OCI-LY7 (cell line): ENCODE results near the gene ARHGAP24. TPM values are rescaled to one million over a fixed set of nuclear protein-coding genes. Genes with fewer than 3 reads are reported as not detected.

Experiments used
- BruUV-seq: library from RNA; stranded (reverse); fragments of 400-500 nt; replicated peaks from 2 replicates; lab custom pipeline; 2021; lab: Mats Ljungman, UMichigan
- CTCF ChIA-PET: fragments of 300-600 bp; sonication (Branson Sonifier 250); formaldehyde crosslinking; loops from one replicate; lab custom pipeline; 2022; ENCODE audit warnings: antibody characterized with exemption; ENCODE audit not compliant: unreplicated experiment; lab: Charles Lee
- POLR2A ChIA-PET: fragments of 300-600 bp; sonication (Branson Sonifier 250); formaldehyde crosslinking; loops from one replicate; lab custom pipeline; 2022; ENCODE audit warnings: antibody characterized with exemption; lab: Charles Lee
- DNase-seq: peaks from one replicate; pipeline ENCODE4 v3.0.0-alpha.2; 2015; ENCODE audit warnings: low spot score
- H2AFZ ChIP-seq: fragments of 200-600 bp; sonication (generic), shearing (Covaris generic); 2 replicates; pipeline ENCODE4 v1.6.1; 2014; ENCODE audit warnings: mild to moderate bottlenecking, antibody characterized with exemption, low read length, moderate library complexity
- H3K27ac ChIP-seq: fragments of 200-600 bp; sonication (generic); 2 replicates; pipeline ENCODE4 v1.5.1; 2014; ENCODE audit warnings: mixed run types, low read depth, mild to moderate bottlenecking, moderate library complexity, low read length, inconsistent platforms; ENCODE audit not compliant: poor library complexity, severe bottlenecking
- H3K36me3 ChIP-seq: fragments of 200-600 bp; sonication (generic); 2 replicates; pipeline ENCODE4 v1.6.1; 2014; ENCODE audit warnings: mild to moderate bottlenecking, antibody characterized with exemption, low read length, moderate library complexity, mixed read lengths; ENCODE audit not compliant: insufficient read depth
- H3K4me1 ChIP-seq: fragments of 200-600 bp; sonication (generic); 2 replicates; pipeline ENCODE4 v1.5.1; 2014; ENCODE audit warnings: mild to moderate bottlenecking, low read length; ENCODE audit not compliant: insufficient read depth, poor library complexity, severe bottlenecking
- H3K4me2 ChIP-seq: fragments of 200-600 bp; sonication (generic); 2 replicates; pipeline ENCODE4 v1.6.1; 2014; ENCODE audit warnings: mild to moderate bottlenecking, low read length
- H3K4me3 ChIP-seq: fragments of 200-600 bp; sonication (generic); 2 replicates; pipeline ENCODE4 v1.5.1; 2014; ENCODE audit warnings: mild to moderate bottlenecking, low read depth, low read length; ENCODE audit not compliant: poor library complexity, severe bottlenecking
- H3K79me2 ChIP-seq: fragments of 200-600 bp; sonication (generic); 2 replicates; pipeline ENCODE4 v1.6.1; 2016; ENCODE audit warnings: low read depth, mild to moderate bottlenecking, low read length, moderate library complexity, mixed read lengths; ENCODE audit not compliant: insufficient read depth
- H3K9me2 ChIP-seq: fragments of 200-600 bp; sonication (generic); 2 replicates; pipeline ENCODE4 v1.6.1; 2016; ENCODE audit warnings: mild to moderate bottlenecking, low read length, mixed read lengths; ENCODE audit not compliant: insufficient read depth
- H3K9me3 ChIP-seq: fragments of 200-600 bp; sonication (generic); 2 replicates; pipeline ENCODE4 v1.6.1; 2014; ENCODE audit warnings: mild to moderate bottlenecking, mixed run types, low read length, mixed read lengths
- H4K20me1 ChIP-seq: fragments of 200-600 bp; sonication (generic); 2 replicates; pipeline ENCODE4 v1.6.1; 2014; ENCODE audit warnings: mild to moderate bottlenecking, antibody characterized with exemption, low read length, moderate library complexity, mixed read lengths; ENCODE audit not compliant: insufficient read depth
- CTCF ChIP-seq: fragments of 200-600 bp; sonication (generic); conservative IDR thresholded peaks from 2 replicates; pipeline ENCODE4 v1.5.1; 2014; ENCODE audit warnings: mild to moderate bottlenecking, antibody characterized with exemption, low read length, moderate library complexity, mixed read lengths
- EZH2phosphoT487 ChIP-seq: fragments of 200-600 bp; sonication (generic); IDR thresholded peaks from 2 replicates; pipeline ENCODE4 v1.6.1; 2018; ENCODE audit warnings: low read depth, borderline replicate concordance, mild to moderate bottlenecking, mixed run types, antibody characterized with exemption, low read length, moderate library complexity, mixed read lengths
- intact Hi-C: fragments of 100-400 bp; cut with micrococcal nuclease; formaldehyde crosslinking; loops from one replicate; pipeline ENCODE4 v1.10.0; 2022; ENCODE audit not compliant: unreplicated experiment
- total RNA-seq, 2 experiments: library from RNA; depleted of rRNA in 1 of 2; stranded (reverse); fragments of >200 nt in 1 of 2; shearing (Covaris generic) in 1 of 2; gene quantifications; 2 replicates each; pipeline ENCODE4 v1.2.3, GENCODE V29; 2014 to 2022

ARHGAP24 gene
- total RNA-seq, 2 experiments from 2014 or later = 0.88 to 4.4 TPM

DNA sequence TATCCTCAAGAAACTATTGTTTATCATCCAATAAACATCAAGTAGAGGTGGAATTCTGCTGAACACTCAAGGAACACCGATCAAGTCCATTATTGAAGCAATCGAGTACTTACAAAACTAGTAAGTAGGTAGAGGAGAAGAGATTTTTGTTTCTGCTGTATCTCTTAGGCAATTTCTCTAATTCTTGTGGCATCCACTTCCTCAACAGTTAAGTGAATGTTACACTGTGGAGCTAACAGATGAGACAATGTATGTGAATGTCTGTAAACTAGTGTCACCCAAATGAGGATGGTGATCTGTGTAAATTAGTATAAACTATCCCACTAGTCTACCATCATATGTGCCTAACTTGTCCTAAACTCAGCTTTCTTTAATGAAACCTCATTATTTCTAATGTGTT lies 261.6 kb downstream of the ARHGAP24 start:
- H2AFZ ChIP-seq = peak overlapping the region; percentile 23; the same call in 1 of the 2 replicates
- DNase-seq = no peak
- no peak overlapping the region for H3K4me2 ChIP-seq
- no peaks in the 10 kb centered on the region for H3K9me3 ChIP-seq
- no peak overlapping the region for H3K4me3 ChIP-seq
- no peaks in the 10 kb centered on the region for H3K79me2 ChIP-seq
- no TSS peak for BruUV-seq
- no peak for TF ChIP-seq CTCF
- TF ChIP-seq EZH2phosphoT487 = no peak
- peaks cover 26% of the 10 kb centered on the region for H3K4me1 ChIP-seq
- CTCF ChIA-PET = no interaction called here
- intact Hi-C loops = no loop called here
- no peak overlapping the region for H3K27ac ChIP-seq
- POLR2A ChIA-PET = interaction anchor here (1.1 to 2.8 kb wide), 3 partner anchors 8 to 22 kb away, joined by 5 to 7 read pairs (median 5); no protein-coding TSS in a partner anchor
- no peaks in the 10 kb centered on the region for H4K20me1 ChIP-seq
- no peaks in the 10 kb centered on the region for H3K9me2 ChIP-seq
- H3K36me3 ChIP-seq = no peaks in the 10 kb centered on the region

DNA sequence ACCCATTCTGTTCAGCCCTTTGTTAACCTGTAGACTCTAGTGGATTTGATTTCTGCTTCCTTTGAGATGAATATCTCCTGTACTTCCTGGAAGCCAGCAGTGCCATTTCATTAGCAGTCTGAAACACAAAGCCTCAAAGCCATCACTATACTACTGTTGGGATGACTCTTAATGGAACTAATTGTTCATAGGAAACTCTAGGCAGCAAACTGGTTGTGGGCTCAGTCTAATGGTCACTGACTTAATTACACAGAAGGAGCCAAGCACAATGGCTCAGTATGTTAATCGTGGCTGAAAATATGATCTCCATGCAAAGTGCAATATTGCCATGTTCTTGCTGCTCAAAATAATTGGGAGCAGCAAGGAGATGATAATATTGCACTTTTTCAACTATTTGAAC lies 262.3 kb downstream of the ARHGAP24 start:
- TF ChIP-seq EZH2phosphoT487 (no peak), CTCF (no peak)
- ChIA-PET POLR2A (interaction anchor here (2.8 kb wide), 1 partner anchor 20 kb away, joined by 7 read pairs; no protein-coding TSS in a partner anchor), CTCF (no interaction called here)
- no peak for DNase-seq
- no TSS peak for BruUV-seq
- H3K27ac ChIP-seq = no peak overlapping the region
- no peaks in the 10 kb centered on the region for H3K9me3 ChIP-seq
- no peak overlapping the region for H3K4me3 ChIP-seq
- H2AFZ ChIP-seq = peak overlapping the region; percentile 23; the same call in 1 of the 2 replicates
- intact Hi-C loops = no loop called here
- H3K36me3 ChIP-seq = no peaks in the 10 kb centered on the region
- H3K79me2 ChIP-seq = no peaks in the 10 kb centered on the region
- peaks cover 22% of the 10 kb centered on the region for H3K4me1 ChIP-seq
- no peak overlapping the region for H3K4me2 ChIP-seq
- H3K9me2 ChIP-seq = no peaks in the 10 kb centered on the region
- H4K20me1 ChIP-seq = no peaks in the 10 kb centered on the region

DNA sequence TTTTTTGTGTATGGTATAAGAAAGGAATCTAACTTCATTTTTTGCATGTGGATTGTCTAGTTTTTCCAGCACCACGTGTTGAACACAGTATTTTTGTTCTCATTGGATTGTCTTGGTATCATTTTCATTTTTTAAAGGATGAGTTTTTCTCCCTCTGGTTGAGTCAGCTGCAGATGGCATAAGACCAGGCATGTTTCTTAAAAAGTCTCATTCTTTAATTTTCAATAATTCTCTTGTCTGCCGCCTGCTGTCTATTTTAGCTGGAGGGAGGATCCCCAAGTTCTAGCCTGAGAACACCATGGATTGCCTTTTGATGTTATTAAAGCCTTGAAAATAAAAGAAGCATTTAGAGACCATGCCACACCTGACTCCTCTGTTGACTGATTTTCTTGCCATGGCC lies 263.8 kb downstream of the ARHGAP24 start:
- H3K4me1 ChIP-seq = peaks cover 13% of the 10 kb centered on the region
- ChIA-PET CTCF (no interaction called here), POLR2A (interaction anchor here (0.8 to 1.6 kb wide), 2 partner anchors 25 to 269 kb away, joined by 4 read pairs; no protein-coding TSS in a partner anchor)
- no peaks in the 10 kb centered on the region for H4K20me1 ChIP-seq
- no peak overlapping the region for H3K4me3 ChIP-seq
- TF ChIP-seq EZH2phosphoT487 (no peak), CTCF (no peak)
- H3K27ac ChIP-seq = no peak overlapping the region
- intact Hi-C loops = no loop called here
- H2AFZ ChIP-seq = no peak overlapping the region
- no peaks in the 10 kb centered on the region for H3K79me2 ChIP-seq
- no peaks in the 10 kb centered on the region for H3K9me3 ChIP-seq
- DNase-seq = no peak
- H3K36me3 ChIP-seq = no peaks in the 10 kb centered on the region
- H3K9me2 ChIP-seq = no peaks in the 10 kb centered on the region
- H3K4me2 ChIP-seq = no peak overlapping the region
- no TSS peak for BruUV-seq
